ENCODE data around the gene NPR1. TPM values are rescaled to one million over a fixed set of nuclear protein-coding genes. Genes with fewer than 3 reads are reported as not detected.

NPR1 gene
- total and polyA plus RNA-seq, 4 donors, result 2.8 to 15.8 (median 8.7) TPM

DNA sequence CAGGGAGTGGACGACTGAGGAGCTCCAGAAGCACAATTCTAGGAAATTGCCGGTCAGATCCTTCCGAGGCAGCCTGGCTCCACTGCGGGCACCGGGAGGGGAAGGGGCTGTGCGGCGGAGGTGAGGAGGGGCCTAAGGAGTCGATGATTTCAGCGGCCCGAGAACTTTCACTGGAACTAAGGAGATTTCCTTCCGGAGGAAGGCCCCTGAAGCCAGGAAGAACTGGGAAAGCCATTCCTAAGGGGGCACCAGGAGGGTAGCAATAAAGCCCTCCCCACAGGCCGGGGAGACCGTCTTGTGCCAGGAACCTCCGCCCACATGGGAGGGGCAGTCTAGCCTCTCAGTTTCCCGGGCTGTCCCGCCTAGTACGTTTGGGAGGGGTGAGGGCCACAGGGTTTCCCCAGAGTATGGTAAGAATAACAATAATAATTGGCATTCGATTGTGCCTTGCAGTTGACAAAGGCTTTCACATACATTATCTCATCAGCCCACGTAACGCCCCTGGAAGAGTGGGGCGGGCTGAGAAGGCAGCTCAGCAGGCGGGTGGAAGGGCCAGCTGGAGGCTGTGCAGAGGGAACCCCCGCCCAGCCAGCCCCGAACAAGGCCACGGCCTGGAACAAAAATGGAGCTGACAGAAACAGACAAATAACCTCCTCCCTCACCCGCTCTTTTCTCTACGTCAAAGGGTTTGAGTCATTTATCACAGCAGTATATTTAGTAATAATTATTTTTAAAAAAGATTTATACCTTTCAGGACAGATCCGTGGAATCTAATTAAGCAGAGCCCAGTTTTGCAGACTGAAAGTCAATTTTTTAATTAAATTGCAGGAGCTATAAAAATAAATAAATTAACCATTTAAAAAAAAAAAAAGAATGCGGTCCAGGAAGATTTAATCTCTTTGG, 19.8 kb downstream of the NPR1 start:
- Histone ChIP-seq H3K27ac (ENCODE audit: low read depth in 1 of 2, low read length in 2 of 2) (peak overlapping the region; percentile 61 to 67), H3K4me1 (ENCODE audit: control insufficient read depth in 4 of 4, insufficient read depth in 4 of 4, low read length in 3 of 4) (no peaks in the 10 kb centered on the region), H3K9me3 (ENCODE audit: control insufficient read depth in 4 of 4, low read length in 3 of 4) (no peaks in the 10 kb centered on the region), H3K36me3 (ENCODE audit: control insufficient read depth in 4 of 4, insufficient read depth in 3 of 4, low read depth in 1 of 4, low read length in 3 of 4) (no peaks in the 10 kb centered on the region), H3K9ac (ENCODE audit: low read depth in 1 of 2, low read length in 2 of 2) (no peak overlapping the region), H3K27me3 (ENCODE audit: control insufficient read depth in 4 of 4, insufficient read depth in 4 of 4, low read length in 3 of 4) (no peaks in the 10 kb centered on the region), H3K4me3 (ENCODE audit: low read depth in 1 of 3, low read length in 3 of 3) (no peak overlapping the region)
- no peak for TF ChIP-seq FOXA2 (IDR thresholded peaks at IDR 0.05)
- no peak for TF ChIP-seq HNF4A (conservative IDR thresholded peaks at IDR 0.05)
- TF ChIP-seq JUND (IDR thresholded peaks at IDR 0.05), result no peak
- peak; percentile 57 for TF ChIP-seq NR2F2 (IDR thresholded peaks at IDR 0.05)
- TF ChIP-seq SP1 (IDR thresholded peaks at IDR 0.05), result peak; percentile 32
- WGBS, result 66% methylated on average over 29 of the region's 29 CpGs
- DNase-seq (ENCODE audit: low spot score), result peak; percentile 56

DNA sequence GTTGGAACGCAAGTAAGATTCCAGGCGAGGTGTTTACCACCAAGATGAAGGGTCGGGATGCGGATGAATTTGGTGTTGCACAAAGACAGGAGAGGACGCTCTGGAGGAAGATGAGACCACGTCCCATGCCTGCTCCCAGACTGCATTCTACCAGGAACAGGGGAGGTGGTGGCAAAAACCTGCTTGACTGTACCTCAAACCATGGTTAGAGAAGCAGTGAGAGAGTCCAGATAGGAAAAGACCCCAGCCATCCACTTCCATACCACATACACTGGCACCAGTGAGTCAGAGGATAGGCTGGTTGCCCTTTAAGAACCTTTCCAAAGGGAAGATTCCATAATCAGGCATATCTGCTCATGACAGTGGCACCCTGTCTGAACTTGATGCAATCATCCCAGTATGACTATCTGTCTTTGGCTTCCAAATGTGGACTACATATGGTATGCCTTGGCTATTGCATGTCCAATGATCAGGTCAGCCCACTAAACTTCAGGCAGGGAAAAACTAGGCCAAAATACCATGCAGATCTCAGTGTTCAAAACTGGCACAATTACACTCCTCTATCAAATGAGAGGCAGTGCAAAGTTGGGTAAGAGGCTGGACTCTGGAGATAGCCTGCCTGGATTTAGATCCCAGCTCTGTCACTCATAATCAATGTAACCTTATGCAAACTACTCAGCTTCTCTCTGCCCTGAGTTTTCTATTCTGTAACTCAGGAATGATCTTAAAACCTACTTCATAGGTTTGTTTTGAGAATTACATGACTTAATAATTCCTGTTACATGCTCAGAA, 20.6 kb downstream of the NPR1 start:
- no peak for DNase-seq (ENCODE audit: low spot score)
- WGBS, result 94% methylated on average over 6 of the region's 6 CpGs
- no peak overlapping the region for H3K9ac ChIP-seq (ENCODE audit: low read depth in 1 of 2, low read length in 2 of 2)
- H3K36me3 ChIP-seq (ENCODE audit: control insufficient read depth in 4 of 4, insufficient read depth in 3 of 4, low read depth in 1 of 4, low read length in 3 of 4), result no peaks in the 10 kb centered on the region
- no peak overlapping the region for H3K27ac ChIP-seq (ENCODE audit: low read depth in 1 of 2, low read length in 2 of 2)
- H3K27me3 ChIP-seq (ENCODE audit: control insufficient read depth in 4 of 4, insufficient read depth in 4 of 4, low read length in 3 of 4), result no peaks in the 10 kb centered on the region
- TF ChIP-seq HNF4A (conservative IDR thresholded peaks at IDR 0.05) (no peak), FOXA2 (IDR thresholded peaks at IDR 0.05) (no peak), EGR1 (IDR thresholded peaks at IDR 0.05; ENCODE audit: low read depth in 2 of 2) (no peak), NR2F2 (IDR thresholded peaks at IDR 0.05) (no peak)
- TF ChIP-seq, protein P1, sequence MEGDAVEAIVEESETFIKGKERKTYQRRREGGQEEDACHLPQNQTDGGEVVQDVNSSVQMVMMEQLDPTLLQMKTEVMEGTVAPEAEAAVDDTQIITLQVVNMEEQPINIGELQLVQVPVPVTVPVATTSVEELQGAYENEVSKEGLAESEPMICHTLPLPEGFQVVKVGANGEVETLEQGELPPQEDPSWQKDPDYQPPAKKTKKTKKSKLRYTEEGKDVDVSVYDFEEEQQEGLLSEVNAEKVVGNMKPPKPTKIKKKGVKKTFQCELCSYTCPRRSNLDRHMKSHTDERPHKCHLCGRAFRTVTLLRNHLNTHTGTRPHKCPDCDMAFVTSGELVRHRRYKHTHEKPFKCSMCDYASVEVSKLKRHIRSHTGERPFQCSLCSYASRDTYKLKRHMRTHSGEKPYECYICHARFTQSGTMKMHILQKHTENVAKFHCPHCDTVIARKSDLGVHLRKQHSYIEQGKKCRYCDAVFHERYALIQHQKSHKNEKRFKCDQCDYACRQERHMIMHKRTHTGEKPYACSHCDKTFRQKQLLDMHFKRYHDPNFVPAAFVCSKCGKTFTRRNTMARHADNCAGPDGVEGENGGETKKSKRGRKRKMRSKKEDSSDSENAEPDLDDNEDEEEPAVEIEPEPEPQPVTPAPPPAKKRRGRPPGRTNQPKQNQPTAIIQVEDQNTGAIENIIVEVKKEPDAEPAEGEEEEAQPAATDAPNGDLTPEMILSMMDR (IDR thresholded peaks at IDR 0.05; ENCODE audit: low read depth, low read length, missing input control), result no peak
- TF ChIP-seq, protein P2, sequence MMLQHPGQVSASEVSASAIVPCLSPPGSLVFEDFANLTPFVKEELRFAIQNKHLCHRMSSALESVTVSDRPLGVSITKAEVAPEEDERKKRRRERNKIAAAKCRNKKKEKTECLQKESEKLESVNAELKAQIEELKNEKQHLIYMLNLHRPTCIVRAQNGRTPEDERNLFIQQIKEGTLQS (IDR thresholded peaks at IDR 0.05), result no peak
- H3K9me3 ChIP-seq (ENCODE audit: control insufficient read depth in 4 of 4, low read length in 3 of 4), result no peaks in the 10 kb centered on the region
- no peaks in the 10 kb centered on the region for H3K4me1 ChIP-seq (ENCODE audit: control insufficient read depth in 4 of 4, insufficient read depth in 4 of 4, low read length in 3 of 4)
- no peak overlapping the region for H3K4me3 ChIP-seq (ENCODE audit: low read depth in 1 of 3, low read length in 3 of 3)

DNA sequence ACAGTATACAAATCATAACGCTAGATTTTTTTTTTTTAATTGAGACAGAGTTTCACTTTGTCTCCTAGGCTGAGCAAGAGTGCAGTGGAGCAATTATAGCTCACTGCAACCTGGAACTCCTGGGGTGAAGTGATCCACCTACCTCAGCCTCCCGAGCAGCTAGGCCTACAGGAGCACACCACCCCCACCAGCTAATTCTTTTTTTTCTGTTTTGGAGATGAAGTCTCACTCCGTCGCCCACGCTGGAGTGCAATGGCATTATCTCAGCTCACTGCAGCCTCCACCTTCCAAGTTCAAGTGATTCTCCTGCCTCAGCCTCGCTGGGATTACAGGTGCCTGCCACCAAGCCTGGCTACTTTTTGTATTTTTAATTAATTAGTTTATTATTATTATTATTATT, 21.3 kb downstream of the NPR1 start:
- Histone ChIP-seq H3K4me1 (ENCODE audit: control insufficient read depth in 4 of 4, insufficient read depth in 4 of 4, low read length in 3 of 4) (no peaks in the 10 kb centered on the region), H3K27me3 (ENCODE audit: control insufficient read depth in 4 of 4, insufficient read depth in 4 of 4, low read length in 3 of 4) (no peaks in the 10 kb centered on the region), H3K36me3 (ENCODE audit: control insufficient read depth in 4 of 4, insufficient read depth in 3 of 4, low read depth in 1 of 4, low read length in 3 of 4) (no peaks in the 10 kb centered on the region), H3K9ac (ENCODE audit: low read depth in 1 of 2, low read length in 2 of 2) (no peak overlapping the region), H3K27ac (ENCODE audit: low read depth in 1 of 2, low read length in 2 of 2) (no peak overlapping the region), H3K4me3 (ENCODE audit: low read depth in 1 of 3, low read length in 3 of 3) (no peak overlapping the region), H3K9me3 (ENCODE audit: control insufficient read depth in 4 of 4, low read length in 3 of 4) (no peaks in the 10 kb centered on the region)
- no peak for TF ChIP-seq SP1 (IDR thresholded peaks at IDR 0.05)
- TF ChIP-seq TAF1 (conservative IDR thresholded peaks at IDR 0.05), result no peak
- TF ChIP-seq HNF4A (conservative IDR thresholded peaks at IDR 0.05), result no peak
- 93% methylated on average over 6 of the region's 6 CpGs for WGBS
- DNase-seq (ENCODE audit: low spot score), result no peak

Data from liver (tissue), 9 donors.